Transverse colon (tissue), 3 donors: ENCODE data around the gene SH3PXD2B.

Experiments used
- CTCF ChIP-seq, 5 experiments: fragments of 200-600 bp in 3 of 5; fragments of 450-650 bp in 2 of 5; sonication (generic) in 3 of 5; IDR thresholded peaks; 1 replicate in 2 of 5; 2 replicates in 3 of 5; pipeline ENCODE4 v1.5.1; 2016 to 2017; ENCODE audit warnings: antibody characterized with exemption in 5 of 5, inconsistent platforms in 3 of 5, mild to moderate bottlenecking in 2 of 5, moderate library complexity in 1 of 5
- EP300 ChIP-seq: sonication (generic); formaldehyde crosslinking; IDR thresholded peaks from one replicate; pipeline ENCODE4 v1.6.1; 2017; ENCODE audit warnings: antibody characterized with exemption, low read depth

- TF ChIP-seq CTCF (IDR thresholded peaks at IDR 0.05) (no peak), EP300 (no peak)
Observed at GRCh38 chr5:172373680-172374079, 80.6 kb downstream of the SH3PXD2B start.
